GM20000 (cell line): ENCODE results near the gene AMOTL1.

Source experiments
- DNase-seq: peaks from one replicate; pipeline ENCODE4 v3.0.0; 2012; ENCODE audit warnings: low spot score
- CTCF ChIP-seq: IDR thresholded peaks from 2 replicates; pipeline ENCODE4 v1.5.1; 2012; ENCODE audit warnings: mild to moderate bottlenecking, control low read depth; ENCODE audit errors: extremely low read depth, missing control alignments

The AMOTL1 gene

DNA sequence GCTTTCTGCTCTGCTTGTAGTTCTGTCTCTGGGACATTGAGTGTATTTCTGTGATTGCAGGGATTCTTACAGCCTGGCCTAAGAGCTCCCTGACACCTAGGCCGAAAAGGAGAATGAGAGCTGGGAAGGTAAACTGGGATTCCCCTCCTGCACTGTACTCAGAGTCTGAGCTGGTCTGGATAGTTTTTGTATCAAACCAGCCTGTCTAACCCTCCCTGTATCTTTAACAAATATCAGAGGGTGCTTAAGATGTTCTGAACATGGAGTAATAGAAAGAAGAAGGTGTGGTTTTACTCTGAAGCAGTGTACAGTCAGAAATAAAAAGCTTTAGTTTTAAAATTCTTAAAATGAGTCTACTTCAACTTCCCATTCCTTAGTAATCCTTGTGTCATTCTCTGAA lies 57.3 kb downstream of the AMOTL1 start:
- DNase-seq: no peak
- no peak for TF ChIP-seq CTCF

GRCh38 chr11:94826415-94826814 lies 58.3 kb downstream of the AMOTL1 start:
- TF ChIP-seq CTCF: no peak
- DNase-seq: no peak

DNA sequence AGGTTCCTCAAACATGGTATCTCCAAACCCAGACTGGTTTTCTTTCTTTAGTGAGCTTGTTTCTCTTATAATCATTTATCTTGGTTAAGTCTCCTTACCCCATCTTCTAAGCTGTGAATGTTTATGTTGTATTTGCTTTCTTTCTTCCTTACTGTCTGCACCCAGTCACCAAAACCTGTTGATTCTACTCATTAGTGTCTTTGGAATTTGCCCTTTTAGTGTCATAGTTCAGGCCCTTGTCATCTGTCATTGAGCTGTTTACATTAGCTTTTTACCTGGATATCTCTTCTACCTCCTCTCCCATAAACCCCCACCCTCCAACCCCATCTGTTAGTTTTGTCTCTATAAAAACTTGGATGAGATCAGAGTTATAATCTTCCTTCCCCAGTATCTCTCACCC lies 59.9 kb downstream of the AMOTL1 start:
- no peak for DNase-seq

DNA sequence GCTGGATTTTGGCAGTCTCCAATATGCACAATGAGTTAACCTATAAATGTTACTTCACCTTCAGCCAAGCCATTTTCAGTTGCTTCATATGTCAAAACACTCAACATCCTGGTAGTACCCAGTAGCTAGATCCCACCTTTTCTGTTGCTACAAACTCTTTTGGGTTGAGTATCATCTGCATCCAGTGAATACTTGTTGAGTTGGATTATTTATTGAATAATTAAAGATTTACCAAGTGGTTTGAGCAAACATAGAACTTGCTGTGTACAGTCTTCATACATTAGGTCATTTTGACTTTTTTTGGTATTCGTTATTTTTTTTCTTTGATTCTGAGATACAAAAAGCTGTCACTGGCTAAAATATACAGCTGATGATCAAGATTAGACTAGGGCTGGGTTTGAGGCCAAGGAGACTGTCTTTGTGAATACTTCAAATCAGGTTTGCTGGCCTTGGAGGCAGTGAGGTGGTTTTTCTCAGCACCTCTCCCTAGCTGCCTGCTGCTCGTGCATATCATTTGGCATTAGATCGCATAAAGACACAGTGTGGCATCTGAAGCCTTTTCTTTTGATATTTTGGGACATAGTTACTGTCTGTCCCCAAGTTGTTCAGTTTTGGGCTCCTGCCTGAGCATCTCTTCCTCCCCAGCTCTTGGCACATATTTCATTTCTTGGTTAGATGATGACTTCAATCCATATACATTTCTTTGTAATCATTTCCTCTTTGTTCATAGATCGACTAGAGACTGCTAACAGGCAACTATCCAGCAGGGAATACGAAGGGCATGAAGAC lies 62.8 kb downstream of the AMOTL1 start:
- no peak for TF ChIP-seq CTCF
- DNase-seq: no peak

More for the DNA sequence above, 59.9 kb downstream of the AMOTL1 start:
- TF ChIP-seq CTCF: no peak

- no peak for DNase-seq
- no peak for TF ChIP-seq CTCF
These were observed 63.4 kb downstream of the AMOTL1 start for GRCh38 chr11:94831529-94831928.

DNA sequence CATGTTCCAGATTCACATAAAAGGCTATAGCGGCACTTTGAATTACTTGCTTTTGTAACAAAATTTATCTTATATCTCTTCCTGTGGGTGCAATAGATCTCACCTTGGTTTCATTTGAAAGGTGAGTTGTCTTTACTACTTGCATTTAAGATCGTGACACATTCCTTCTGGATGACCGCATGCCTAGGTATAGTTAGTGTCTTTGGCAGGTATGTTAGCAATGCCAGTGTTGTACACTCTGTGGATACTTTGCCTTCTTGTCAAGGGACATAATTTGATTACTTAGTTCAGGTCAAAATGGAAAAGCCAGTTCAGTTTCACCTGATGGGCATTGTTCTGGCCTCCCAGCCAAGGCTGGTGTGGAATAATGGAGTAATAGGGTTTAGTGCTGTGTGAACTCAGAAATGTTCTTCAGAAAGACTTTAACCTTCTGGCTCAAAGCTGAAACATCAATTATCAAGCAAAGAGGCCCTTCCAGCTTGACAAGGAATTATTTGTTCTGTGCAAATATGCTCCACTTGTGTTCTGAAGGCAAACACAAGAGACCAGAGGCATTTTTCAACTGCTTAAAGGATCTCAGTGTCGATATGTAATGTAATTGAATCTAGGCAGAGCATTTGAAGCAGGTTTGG lies 64.6 kb downstream of the AMOTL1 start:
- no peak for DNase-seq
- no peak for TF ChIP-seq CTCF

- TF ChIP-seq CTCF: no peak
- no peak for DNase-seq
These were observed 66.9 kb downstream of the AMOTL1 start for GRCh38 chr11:94834911-94835593.
